GM18502 (cell line): ENCODE results near the gene GALNT7.

Source experiments
- ATAC-seq: cut with Tn5 transposase; IDR thresholded peaks from one replicate; pipeline ENCODE4 v1.9.1; 2021; ENCODE audit warnings: mild to moderate bottlenecking; ENCODE audit not compliant: unreplicated experiment, poor library complexity

GALNT7 gene

DNA sequence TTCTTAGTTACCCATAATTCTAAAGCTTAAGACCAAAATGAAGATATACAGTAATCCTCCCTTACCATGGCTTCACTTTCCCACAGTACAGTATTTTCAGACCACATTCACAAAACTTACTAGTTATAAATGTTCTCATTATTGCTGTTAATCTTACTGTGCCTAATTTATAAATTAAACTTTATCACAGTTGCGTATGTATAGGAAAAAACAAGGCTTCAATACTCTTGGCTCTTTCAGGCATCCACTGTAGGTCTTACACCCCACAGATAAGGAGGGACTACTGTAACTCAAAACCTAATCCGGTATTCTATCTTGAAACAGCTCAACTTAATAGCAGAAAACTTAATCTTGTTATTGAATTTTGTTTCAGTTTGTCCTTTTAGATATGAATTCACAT is 162.0 kb downstream of the GALNT7 start:
- no peak for ATAC-seq

- ATAC-seq = no peak
Measured at GRCh38 chr4:173332021-173332487, 163.4 kb downstream of the GALNT7 start.

DNA sequence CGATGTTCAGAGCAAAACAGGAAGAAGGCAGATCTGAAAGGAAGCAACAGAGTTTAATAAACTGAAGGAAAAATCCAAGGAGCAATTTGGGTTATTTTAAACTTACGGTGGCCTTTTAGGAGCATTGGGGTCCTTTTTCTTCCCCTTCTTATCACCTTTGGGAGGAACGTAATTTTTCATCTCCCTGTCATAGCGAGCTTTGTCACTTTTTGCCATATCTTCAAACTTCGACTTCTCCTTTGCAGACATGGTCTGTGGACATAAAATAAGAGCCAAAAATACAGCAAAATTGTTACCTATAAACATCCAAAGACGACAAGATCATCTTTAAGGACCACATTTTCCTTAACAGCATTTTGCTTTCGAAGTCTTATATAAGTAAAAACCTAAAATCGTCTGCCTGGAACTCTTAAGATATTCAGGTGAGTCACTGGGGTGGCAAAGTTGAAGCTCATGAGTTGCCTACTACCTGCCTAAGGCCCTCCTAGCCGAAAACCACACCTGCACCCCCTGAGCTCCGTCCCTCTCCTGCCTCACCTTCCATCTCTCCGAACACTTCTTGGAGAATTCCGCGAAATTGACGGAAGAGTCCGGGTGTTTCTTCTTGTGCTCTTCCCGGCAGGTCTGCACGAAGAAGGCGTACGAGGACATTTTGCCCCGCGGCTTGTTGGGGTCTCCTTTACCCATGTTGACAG is 164.5 kb downstream of the GALNT7 start:
- ATAC-seq = no peak

GRCh38 chr4:173333658-173334084 is 165.1 kb downstream of the GALNT7 start:
- peak; percentile 4 for ATAC-seq

- peak; percentile 92 for ATAC-seq
Measured at GRCh38 chr4:173334085-173334890, 165.7 kb downstream of the GALNT7 start, which contains the start of gene HMGB2. HMGB2 (minus strand) TSS chr4:173334358; CDS start chr4:173333649, 709 bp downstream.

DNA sequence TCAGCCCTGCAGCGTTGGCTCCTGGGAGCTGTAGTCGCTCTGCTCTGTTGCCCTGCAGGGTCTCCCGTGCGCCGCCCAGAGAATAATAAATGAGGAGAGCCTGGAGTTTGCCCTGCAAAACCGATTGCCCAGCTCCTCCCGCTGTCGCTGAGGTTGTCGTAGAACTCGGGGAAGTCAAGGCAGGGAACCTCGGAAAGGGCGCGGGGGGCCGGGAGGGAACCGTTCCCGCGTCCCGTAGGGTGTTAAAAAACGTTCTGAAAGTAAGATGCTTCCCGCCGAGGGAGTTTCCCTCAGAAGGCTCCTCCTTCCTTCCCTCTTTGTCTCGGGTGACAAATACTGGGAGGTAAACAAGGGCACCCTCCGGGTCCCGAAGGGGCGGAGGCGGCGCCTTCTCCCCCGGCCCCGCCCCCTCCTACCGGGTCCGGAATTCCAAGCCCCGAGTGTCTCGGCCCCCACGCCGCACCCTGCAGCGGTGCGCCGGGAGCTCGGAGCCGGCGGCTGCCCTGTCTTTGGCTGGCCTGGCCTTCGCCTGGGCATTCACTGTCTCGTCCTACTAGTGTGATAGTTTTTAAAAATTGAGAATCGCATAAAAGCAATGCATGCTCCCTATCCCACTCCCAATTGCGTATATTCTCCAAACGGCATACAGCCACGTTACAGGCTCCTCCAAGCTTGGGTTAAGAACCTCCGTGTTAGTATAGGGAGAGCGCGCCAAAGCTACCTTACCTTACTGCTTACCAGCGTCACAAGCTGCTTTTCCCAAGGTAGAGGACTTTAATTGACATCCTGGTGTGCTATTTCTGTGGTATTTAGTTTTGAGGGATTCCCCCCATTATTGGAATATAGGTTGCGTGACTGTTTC is 166.5 kb downstream of the GALNT7 start:
- peak; percentile 43 for ATAC-seq

GRCh38 chr4:173337463-173337862 is 168.9 kb downstream of the GALNT7 start:
- no peak for ATAC-seq

DNA sequence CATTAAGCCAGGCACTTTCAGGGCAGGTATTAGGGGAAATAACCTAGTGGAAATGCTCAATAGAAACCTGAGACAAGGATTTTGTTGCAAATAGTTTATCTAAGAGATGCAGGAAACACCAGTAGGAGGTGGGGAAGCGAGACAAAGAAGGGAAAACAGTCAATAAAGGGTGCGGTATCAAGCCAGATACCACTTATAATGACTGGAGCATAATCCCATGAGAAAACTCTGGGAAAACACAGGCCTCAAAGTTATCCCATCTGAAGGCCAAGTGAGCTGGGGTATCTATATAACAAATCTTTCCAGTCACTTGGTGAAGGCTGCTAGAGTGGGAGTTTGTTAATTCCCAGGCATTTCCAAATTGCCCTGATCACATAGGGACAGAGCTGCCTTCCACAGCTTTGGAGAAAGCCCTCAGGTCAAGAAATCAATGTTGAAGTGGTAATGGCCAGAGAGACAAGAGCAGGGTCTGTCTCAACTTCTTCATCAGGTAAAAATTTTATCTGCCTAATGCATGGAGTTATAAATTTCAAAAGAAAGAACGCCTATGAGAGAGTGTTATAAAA is 175.3 kb downstream of the GALNT7 start:
- ATAC-seq = no peak

DNA sequence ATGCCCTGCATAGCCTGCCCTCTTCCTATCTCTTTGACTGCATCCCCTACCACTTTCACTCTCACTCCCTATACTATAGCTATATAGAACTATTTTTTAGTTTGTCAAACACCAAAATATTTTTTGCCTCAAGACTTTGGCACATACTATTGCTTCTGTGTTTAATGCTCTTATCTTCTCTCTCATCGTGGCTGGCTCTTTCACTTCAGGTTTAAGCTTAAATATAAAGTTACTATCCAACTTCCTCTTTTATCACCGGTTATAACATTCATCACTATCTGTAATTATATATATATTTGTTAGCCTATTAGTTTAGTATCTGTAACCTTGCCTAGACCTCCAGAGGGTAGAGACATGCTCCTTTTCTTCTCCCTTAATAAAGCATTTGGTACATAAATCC is 177.0 kb downstream of the GALNT7 start:
- ATAC-seq = peak; percentile 76

DNA sequence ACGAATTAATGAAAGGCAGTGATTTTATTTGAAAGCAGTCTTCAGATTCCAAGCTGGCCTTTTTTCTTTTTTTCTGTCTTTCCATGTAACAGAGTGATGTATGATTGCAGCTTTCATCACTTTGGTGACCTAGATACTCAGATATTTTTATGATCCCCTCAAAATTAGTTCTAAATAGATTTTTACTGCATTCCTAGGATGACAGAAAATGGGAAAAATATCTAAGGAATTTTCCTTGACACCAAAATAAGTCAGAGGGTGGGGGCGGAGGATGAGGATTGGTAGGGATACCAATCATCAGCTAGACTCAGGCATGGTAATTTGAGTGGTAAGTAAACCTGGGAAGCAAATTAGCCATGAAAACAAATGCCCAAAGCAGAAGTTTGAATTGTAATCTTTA is 177.5 kb downstream of the GALNT7 start:
- peak; percentile 6 for ATAC-seq

DNA sequence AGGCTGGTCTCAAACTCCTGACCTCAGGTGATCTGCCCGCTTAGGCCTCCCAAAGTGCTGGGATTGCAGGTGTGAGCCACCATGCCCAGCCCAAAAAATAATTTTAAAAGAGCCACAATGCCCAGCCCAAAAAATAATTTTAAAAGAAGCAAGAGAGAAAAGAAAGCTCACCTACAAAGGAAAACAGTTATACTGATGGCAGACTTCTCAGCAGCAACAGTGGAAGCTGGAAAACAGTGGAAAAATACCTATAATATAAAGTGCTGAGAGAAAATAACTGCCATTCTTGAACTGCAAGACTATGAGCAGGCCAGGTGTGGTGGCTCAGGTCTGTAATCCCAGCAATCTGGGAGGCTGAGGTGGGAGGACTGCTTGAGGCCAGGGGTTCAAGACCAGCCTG is 178.9 kb downstream of the GALNT7 start:
- no peak for ATAC-seq

- ATAC-seq = no peak
Measured at GRCh38 chr4:173357939-173358338, 189.3 kb downstream of the GALNT7 start.

GRCh38 chr4:173360587-173361221 is 192.1 kb downstream of the GALNT7 start:
- no peak for ATAC-seq

GRCh38 chr4:173362666-173363065 is 194.1 kb downstream of the GALNT7 start:
- no peak for ATAC-seq

- no peak for ATAC-seq
Measured at GRCh38 chr4:173365359-173365996, 196.9 kb downstream of the GALNT7 start.

DNA sequence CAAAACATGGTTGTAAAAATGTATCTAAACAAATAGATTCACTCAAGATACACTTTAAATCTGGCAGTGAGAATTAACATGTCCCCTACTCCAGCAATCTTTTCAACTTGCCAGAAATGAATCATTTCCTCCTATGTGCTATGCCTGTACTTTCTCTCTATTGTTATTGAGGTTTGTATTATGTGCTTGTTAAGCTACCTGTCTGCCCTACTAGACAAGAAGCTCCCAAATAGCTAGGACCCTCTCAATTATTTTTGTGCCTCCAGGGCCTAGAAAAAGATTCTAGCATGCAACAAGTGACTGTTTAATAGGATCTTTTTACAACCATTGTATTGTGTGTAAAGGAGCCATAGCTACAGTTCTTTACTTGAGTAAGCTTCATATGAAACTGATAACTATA is 198.7 kb downstream of the GALNT7 start:
- ATAC-seq = peak; percentile 27

DNA sequence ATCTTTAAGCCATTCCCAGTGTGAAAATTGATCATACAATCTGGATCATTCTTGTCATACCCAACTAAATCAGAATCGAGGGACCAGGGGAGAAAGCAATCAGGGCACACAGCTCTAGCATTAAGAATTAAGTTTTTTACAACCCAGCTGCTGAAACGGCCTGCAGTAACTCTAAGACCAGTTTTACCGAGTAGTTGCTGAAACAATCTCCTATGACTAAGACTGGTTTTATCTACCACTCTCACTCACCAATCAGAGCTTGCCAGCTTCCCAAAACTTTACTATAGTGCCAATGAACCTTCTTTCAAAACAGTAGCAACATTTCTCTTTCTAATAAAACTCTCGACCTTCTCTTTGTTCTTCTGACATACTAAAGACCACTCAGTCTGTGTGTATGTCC is 199.3 kb downstream of the GALNT7 start:
- ATAC-seq = no peak

DNA sequence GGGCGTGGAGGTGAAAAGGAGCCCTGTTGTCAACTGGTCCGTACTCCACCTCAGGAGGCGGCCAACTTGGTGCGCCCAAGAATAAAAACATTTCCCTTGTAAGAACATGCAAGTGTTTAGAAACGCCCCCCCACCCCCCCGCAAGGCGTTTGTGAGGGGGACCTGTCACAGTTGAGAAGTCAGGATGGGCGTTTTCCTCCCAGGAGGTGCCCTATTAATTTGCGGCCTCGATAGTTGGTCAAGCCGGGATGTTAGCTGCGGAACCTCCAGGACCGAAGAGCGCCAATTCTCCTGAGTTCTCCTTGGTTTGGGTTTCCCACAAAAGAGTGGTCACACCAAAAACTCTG is 201.5 kb downstream of the GALNT7 start:
- peak; percentile 8 for ATAC-seq

- peak; percentile 70 for ATAC-seq
Measured at GRCh38 chr4:173370477-173371291, 202.1 kb downstream of the GALNT7 start, which contains the start of gene SAP30. SAP30 (plus strand) TSS chr4:173370954; CDS start chr4:173371183, 229 bp downstream.
